B cell (primary cell): ENCODE results near the gene SOX18. TPM values are rescaled to one million over a fixed set of nuclear protein-coding genes. Genes with fewer than 3 reads are reported as not detected.

ENCODE experiments used
- ATAC-seq: fragments of 200-7000 bp; cut with Tn5 transposase; one replicate; pipeline ENCODE4 v1.10.0; 2021; ENCODE audit warnings: low read depth, mild to moderate bottlenecking, moderate number of reproducible peaks, moderate library complexity
- CTCF ChIA-PET: fragments of 350-600 bp; sonication (Branson Sonifier 250); formaldehyde crosslinking; loops from one replicate; lab custom pipeline; 2021; ENCODE audit warnings: antibody characterized with exemption, inconsistent platforms; lab: Charles Lee
- POLR2A ChIA-PET: fragments of 350-600 bp; sonication (Branson Sonifier 250); formaldehyde crosslinking; loops from one replicate; lab custom pipeline; 2021; ENCODE audit warnings: antibody characterized with exemption; lab: Charles Lee
- DNase-seq: peaks from one replicate; pipeline ENCODE4 v3.0.0; 2013
- H2AFZ ChIP-seq: 2 replicates; pipeline ENCODE4 v1.6.1; 2012; ENCODE audit warnings: mild to moderate bottlenecking, low read depth, low read length; ENCODE audit not compliant: insufficient read depth, poor library complexity, severe bottlenecking
- H3K27ac ChIP-seq, 2 donors: 1 replicate in 1 of 2; 2 replicates in 1 of 2; pipeline ENCODE4 v1.5.1; 2012 to 2013; ENCODE audit warnings: low read length in 2 of 2, mild to moderate bottlenecking in 2 of 2, moderate library complexity in 1 of 2
- H3K27me3 ChIP-seq, 4 experiments: fragments of 200-600 bp in 1 of 4; sonication (generic) in 1 of 4; replicated peaks in 1 of 4; 1 replicate in 2 of 4; 2 replicates in 2 of 4; pipeline versions ENCODE4 v1.6.1 to v1.7.0; 2013 to 2016; ENCODE audit warnings: low read length in 3 of 4, mild to moderate bottlenecking in 2 of 4, mixed read lengths in 1 of 4, moderate library complexity in 1 of 4; ENCODE audit not compliant: insufficient read depth in 4 of 4, control insufficient read depth in 3 of 4; ENCODE audit errors: control extremely low read depth in 1 of 4
- H3K36me3 ChIP-seq, 2 experiments: replicated peaks in 1 of 2; 1 replicate in 1 of 2; 2 replicates in 1 of 2; pipeline versions ENCODE4 v1.6.1 to v1.7.1; 2013; ENCODE audit warnings: low read length in 1 of 2; ENCODE audit not compliant: insufficient read depth in 2 of 2, control insufficient read depth in 1 of 2; ENCODE audit errors: control extremely low read depth in 1 of 2, extremely low read depth in 1 of 2
- H3K4me1 ChIP-seq, 2 donors: fragments of 200-600 bp in 1 of 2; sonication (generic) in 1 of 2; 1 replicate in 1 of 2; 2 replicates in 1 of 2; pipeline versions ENCODE4 v1.5.1 to v1.6.1; 2013 to 2017; ENCODE audit warnings: low read length in 2 of 2; ENCODE audit not compliant: control insufficient read depth in 2 of 2, insufficient read depth in 2 of 2
- H3K4me2 ChIP-seq: replicated peaks from 2 replicates; pipeline ENCODE3; 2012; ENCODE audit warnings: mild to moderate bottlenecking, low read depth, low read length; ENCODE audit not compliant: poor library complexity, severe bottlenecking
- H3K4me3 ChIP-seq, 5 experiments: fragments of 200-600 bp in 1 of 5; sonication (generic) in 1 of 5; 1 replicate in 3 of 5; 2 replicates in 2 of 5; pipeline versions ENCODE4 v1.5.1 to v1.7.0; 2011 to 2016; ENCODE audit warnings: low read length in 4 of 5, mild to moderate bottlenecking in 4 of 5, low read depth in 2 of 5, control low read depth in 1 of 5, moderate library complexity in 1 of 5; ENCODE audit not compliant: insufficient read depth in 1 of 5; ENCODE audit errors: control extremely low read depth in 1 of 5, extremely low read depth in 1 of 5
- H3K79me2 ChIP-seq: fragments of 200-600 bp; sonication (generic); one replicate; pipeline ENCODE4 v1.6.0; 2016; ENCODE audit warnings: low read length; ENCODE audit not compliant: control insufficient read depth, insufficient read depth
- H3K9ac ChIP-seq: fragments of 200-600 bp; sonication (generic); 2 replicates; pipeline ENCODE4 v1.6.1; 2017; ENCODE audit warnings: mild to moderate bottlenecking, low read length, moderate library complexity
- H3K9me3 ChIP-seq, 3 donors: one replicate each; pipeline versions ENCODE4 v1.6.1 to v1.7.1; 2013; ENCODE audit warnings: low read length in 2 of 3; ENCODE audit not compliant: control insufficient read depth in 2 of 3, insufficient read depth in 1 of 3; ENCODE audit errors: control extremely low read depth in 1 of 3
- H4K20me1 ChIP-seq: 2 replicates; pipeline ENCODE4 v1.6.0; 2012; ENCODE audit warnings: mild to moderate bottlenecking, low read length; ENCODE audit not compliant: insufficient read depth, control insufficient read depth, poor library complexity, severe bottlenecking
- H3K27ac Mint-ChIP-seq: one replicate; pipeline ENCODE4 v1.8.0; 2021; ENCODE audit warnings: mixed read lengths
- H3K27me3 Mint-ChIP-seq: one replicate; pipeline ENCODE4 v1.8.0; 2021; ENCODE audit warnings: mixed read lengths
- H3K4me1 Mint-ChIP-seq: one replicate; pipeline ENCODE4 v1.8.0; 2021; ENCODE audit warnings: mixed read lengths
- H3K4me3 Mint-ChIP-seq: one replicate; pipeline ENCODE4 v1.8.0; 2021; ENCODE audit warnings: mixed read lengths
- H3K9me3 Mint-ChIP-seq: one replicate; pipeline ENCODE4 v1.8.0; 2022; ENCODE audit warnings: mixed read lengths; ENCODE audit not compliant: insufficient read depth
- CTCF ChIP-seq: fragments of 200-600 bp; IDR thresholded peaks from one replicate; pipeline ENCODE4 v1.8.0; 2022; ENCODE audit warnings: antibody characterized with exemption, mild to moderate bottlenecking
- EZH2 ChIP-seq: IDR thresholded peaks from 2 replicates; pipeline ENCODE4 v1.6.1; 2012; ENCODE audit warnings: borderline replicate concordance, low read depth, mild to moderate bottlenecking, moderate library complexity, low read length; ENCODE audit not compliant: insufficient read depth, poor library complexity, severe bottlenecking
- WGBS: methylation state at CpG from one replicate; pipeline ENCODE4 v1.1.5; 2013; ENCODE audit warnings: missing lambda C conversion rate; ENCODE audit not compliant: insufficient coverage; 5-methylcytosine and 5-hydroxymethylcytosine counted together
- intact Hi-C: fragments of 100-400 bp; cut with micrococcal nuclease; formaldehyde crosslinking; loops from one replicate; pipeline ENCODE4 v1.10.0; 2022
- polyA plus RNA-seq: library from polyadenylated mRNA; depleted of rRNA; stranded (reverse); fragments of >200 nt; gene quantifications from 2 replicates; pipeline ENCODE4 v1.2.3, GENCODE V29; 2012
- total RNA-seq, 2 donors: library from RNA; stranded (reverse); fragments of 120-200 nt in 1 of 2; gene quantifications; 1 replicate in 1 of 2; 2 replicates in 1 of 2; pipeline versions ENCODE4 v1.2.3 to v1.2.4, GENCODE V29; 2013 to 2022

SOX18 gene
- total and polyA plus RNA-seq, 2 donors (not counting 1 experiment from before 2014, with no cell fraction given) = not detected

- CTCF ChIA-PET = interaction anchor here (1.0 to 6.4 kb wide), 20 partner anchors 12 to 216 kb away, joined by 4 to 108 read pairs (median 7); partner anchors contain the start of genes LKAAEAR1, NPBWR2, OPRL1 and PCMTD2
- Histone ChIP-seq H2AFZ (peak overlapping the region; percentile 96), H3K27ac (no peak overlapping the region), H3K4me1 (peaks cover 31 to 32% of the 10 kb centered on the region in 2 donors), H3K9me3 (peaks cover 0 to 3% (median 0%) of the 10 kb centered on the region in 3 donors), H3K79me2 (no peaks in the 10 kb centered on the region), H3K27me3 (peaks cover 0 to 23% (median 11%) of the 10 kb centered on the region in 4 experiments), H4K20me1 (peaks cover 6% of the 10 kb centered on the region), H3K36me3 (peaks cover 0 to 6% of the 10 kb centered on the region in 2 experiments), H3K4me2 (peak overlapping the region; percentile 100), H3K9ac (peak overlapping the region; percentile 76), H3K4me3 (peak overlapping the region in 4 of 5 experiments; percentile 64 to 85 (median 66))
- WGBS = 14% methylated on average over 12 of the region's 17 CpGs
- DNase-seq (no peak), ATAC-seq (no peak)
- Mint-ChIP-seq H3K4me1 (peaks cover 23% of the 10 kb centered on the region), H3K27ac (peak overlapping the region; percentile 32), H3K4me3 (peak overlapping the region; percentile 80), H3K9me3 (no peaks in the 10 kb centered on the region), H3K27me3 (peaks cover 18% of the 10 kb centered on the region)
- intact Hi-C loops = loop anchor here (1.0 to 5.0 kb wide), 4 partner anchors 43 to 81 kb away; partner anchors contain the start of gene PRPF6
- TF ChIP-seq CTCF = no peak
- no peak for TF ChIP-seq EZH2
- POLR2A ChIA-PET = interaction anchor here (0.5 to 1.6 kb wide), 6 partner anchors 8 to 329 kb away, joined by 3 to 6 read pairs (median 4); partner anchors contain the start of genes PRPF6 and RGS19
Measured at GRCh38 chr20:64039293-64040160, 9.9 kb downstream of the SOX18 start.
